B cell (primary cell): ENCODE measurements around the gene SMIM35. TPM values are rescaled to one million over a fixed set of nuclear protein-coding genes. Genes with fewer than 3 reads are reported as not detected.

Experiments used
- ATAC-seq: fragments of 200-7000 bp; cut with Tn5 transposase; one replicate; pipeline ENCODE4 v1.10.0; 2021; ENCODE audit warnings: low read depth, mild to moderate bottlenecking, moderate number of reproducible peaks, moderate library complexity
- CTCF ChIA-PET: fragments of 350-600 bp; sonication (Branson Sonifier 250); formaldehyde crosslinking; loops from one replicate; lab custom pipeline; 2021; ENCODE audit warnings: antibody characterized with exemption, inconsistent platforms; lab: Charles Lee
- POLR2A ChIA-PET: fragments of 350-600 bp; sonication (Branson Sonifier 250); formaldehyde crosslinking; loops from one replicate; lab custom pipeline; 2021; ENCODE audit warnings: antibody characterized with exemption; lab: Charles Lee
- DNase-seq: peaks from one replicate; pipeline ENCODE4 v3.0.0; 2013
- H2AFZ ChIP-seq: 2 replicates; pipeline ENCODE4 v1.6.1; 2012; ENCODE audit warnings: mild to moderate bottlenecking, low read depth, low read length; ENCODE audit not compliant: insufficient read depth, poor library complexity, severe bottlenecking
- H3K27ac ChIP-seq, 2 donors: 1 replicate in 1 of 2; 2 replicates in 1 of 2; pipeline ENCODE4 v1.5.1; 2012 to 2013; ENCODE audit warnings: low read length in 2 of 2, mild to moderate bottlenecking in 2 of 2, moderate library complexity in 1 of 2
- H3K27me3 ChIP-seq, 4 experiments: fragments of 200-600 bp in 1 of 4; sonication (generic) in 1 of 4; replicated peaks in 1 of 4; 1 replicate in 2 of 4; 2 replicates in 2 of 4; pipeline versions ENCODE4 v1.6.1 to v1.7.0; 2013 to 2016; ENCODE audit warnings: low read length in 3 of 4, mild to moderate bottlenecking in 2 of 4, mixed read lengths in 1 of 4, moderate library complexity in 1 of 4; ENCODE audit not compliant: insufficient read depth in 4 of 4, control insufficient read depth in 3 of 4; ENCODE audit errors: control extremely low read depth in 1 of 4
- H3K36me3 ChIP-seq, 2 experiments: replicated peaks in 1 of 2; 1 replicate in 1 of 2; 2 replicates in 1 of 2; pipeline versions ENCODE4 v1.6.1 to v1.7.1; 2013; ENCODE audit warnings: low read length in 1 of 2; ENCODE audit not compliant: insufficient read depth in 2 of 2, control insufficient read depth in 1 of 2; ENCODE audit errors: control extremely low read depth in 1 of 2, extremely low read depth in 1 of 2
- H3K4me1 ChIP-seq, 2 donors: fragments of 200-600 bp in 1 of 2; sonication (generic) in 1 of 2; 1 replicate in 1 of 2; 2 replicates in 1 of 2; pipeline versions ENCODE4 v1.5.1 to v1.6.1; 2013 to 2017; ENCODE audit warnings: low read length in 2 of 2; ENCODE audit not compliant: control insufficient read depth in 2 of 2, insufficient read depth in 2 of 2
- H3K4me2 ChIP-seq: replicated peaks from 2 replicates; pipeline ENCODE3; 2012; ENCODE audit warnings: mild to moderate bottlenecking, low read depth, low read length; ENCODE audit not compliant: poor library complexity, severe bottlenecking
- H3K4me3 ChIP-seq, 5 experiments: fragments of 200-600 bp in 1 of 5; sonication (generic) in 1 of 5; 1 replicate in 3 of 5; 2 replicates in 2 of 5; pipeline versions ENCODE4 v1.5.1 to v1.7.0; 2011 to 2016; ENCODE audit warnings: low read length in 4 of 5, mild to moderate bottlenecking in 4 of 5, low read depth in 2 of 5, control low read depth in 1 of 5, moderate library complexity in 1 of 5; ENCODE audit not compliant: insufficient read depth in 1 of 5; ENCODE audit errors: control extremely low read depth in 1 of 5, extremely low read depth in 1 of 5
- H3K79me2 ChIP-seq: fragments of 200-600 bp; sonication (generic); one replicate; pipeline ENCODE4 v1.6.0; 2016; ENCODE audit warnings: low read length; ENCODE audit not compliant: control insufficient read depth, insufficient read depth
- H3K9ac ChIP-seq: fragments of 200-600 bp; sonication (generic); 2 replicates; pipeline ENCODE4 v1.6.1; 2017; ENCODE audit warnings: mild to moderate bottlenecking, low read length, moderate library complexity
- H3K9me3 ChIP-seq, 3 donors: one replicate each; pipeline versions ENCODE4 v1.6.1 to v1.7.1; 2013; ENCODE audit warnings: low read length in 2 of 3; ENCODE audit not compliant: control insufficient read depth in 2 of 3, insufficient read depth in 1 of 3; ENCODE audit errors: control extremely low read depth in 1 of 3
- H4K20me1 ChIP-seq: 2 replicates; pipeline ENCODE4 v1.6.0; 2012; ENCODE audit warnings: mild to moderate bottlenecking, low read length; ENCODE audit not compliant: insufficient read depth, control insufficient read depth, poor library complexity, severe bottlenecking
- H3K27ac Mint-ChIP-seq: one replicate; pipeline ENCODE4 v1.8.0; 2021; ENCODE audit warnings: mixed read lengths
- H3K27me3 Mint-ChIP-seq: one replicate; pipeline ENCODE4 v1.8.0; 2021; ENCODE audit warnings: mixed read lengths
- H3K4me1 Mint-ChIP-seq: one replicate; pipeline ENCODE4 v1.8.0; 2021; ENCODE audit warnings: mixed read lengths
- H3K4me3 Mint-ChIP-seq: one replicate; pipeline ENCODE4 v1.8.0; 2021; ENCODE audit warnings: mixed read lengths
- H3K9me3 Mint-ChIP-seq: one replicate; pipeline ENCODE4 v1.8.0; 2022; ENCODE audit warnings: mixed read lengths; ENCODE audit not compliant: insufficient read depth
- EZH2 ChIP-seq: IDR thresholded peaks from 2 replicates; pipeline ENCODE4 v1.6.1; 2012; ENCODE audit warnings: borderline replicate concordance, low read depth, mild to moderate bottlenecking, moderate library complexity, low read length; ENCODE audit not compliant: insufficient read depth, poor library complexity, severe bottlenecking
- WGBS: methylation state at CpG from one replicate; pipeline ENCODE4 v1.1.5; 2013; ENCODE audit warnings: missing lambda C conversion rate; ENCODE audit not compliant: insufficient coverage; 5-methylcytosine and 5-hydroxymethylcytosine counted together
- intact Hi-C: fragments of 100-400 bp; cut with micrococcal nuclease; formaldehyde crosslinking; loops from one replicate; pipeline ENCODE4 v1.10.0; 2022
- polyA plus RNA-seq: library from polyadenylated mRNA; depleted of rRNA; stranded (reverse); fragments of >200 nt; gene quantifications from 2 replicates; pipeline ENCODE4 v1.2.3, GENCODE V29; 2012
- total RNA-seq, 2 donors: library from RNA; stranded (reverse); fragments of 120-200 nt in 1 of 2; gene quantifications; 1 replicate in 1 of 2; 2 replicates in 1 of 2; pipeline versions ENCODE4 v1.2.3 to v1.2.4, GENCODE V29; 2013 to 2022
- TF ChIP-seq, protein P1 (sequence below): fragments of 200-600 bp; IDR thresholded peaks from one replicate; pipeline ENCODE4 v1.8.0; 2022; ENCODE audit warnings: antibody characterized with exemption, mild to moderate bottlenecking

Gene SMIM35
- total and polyA plus RNA-seq, 2 donors (not counting 1 experiment from before 2014, with no cell fraction given), result 1.3 to 4.5 TPM

GRCh38 chr11:118091690-118092089 is 4.9 kb upstream of the SMIM35 start:
- Histone ChIP-seq H3K4me3 (no peak overlapping the region), H4K20me1 (no peaks in the 10 kb centered on the region), H3K27me3 (no peaks in the 10 kb centered on the region), H3K27ac (no peak overlapping the region), H3K9ac (no peak overlapping the region), H3K79me2 (no peaks in the 10 kb centered on the region), H3K4me1 (peaks cover 11 to 15% of the 10 kb centered on the region in 2 donors), H3K36me3 (no peaks in the 10 kb centered on the region), H2AFZ (no peak overlapping the region), H3K9me3 (peaks cover 0 to 21% (median 16%) of the 10 kb centered on the region in 3 donors), H3K4me2 (no peak overlapping the region)
- peaks cover 9% of the 10 kb centered on the region for H3K27me3 Mint-ChIP-seq
- peaks cover 2% of the 10 kb centered on the region for H3K9me3 Mint-ChIP-seq
- CTCF ChIA-PET, result no interaction called here
- no peak overlapping the region for H3K27ac Mint-ChIP-seq
- peaks cover 14% of the 10 kb centered on the region for H3K4me1 Mint-ChIP-seq
- POLR2A ChIA-PET, result no interaction called here
- H3K4me3 Mint-ChIP-seq, result no peak overlapping the region
- no peak for DNase-seq
- ATAC-seq, result no peak
- intact Hi-C loops, result no loop called here
- no peak for TF ChIP-seq EZH2
- TF ChIP-seq, protein P1, sequence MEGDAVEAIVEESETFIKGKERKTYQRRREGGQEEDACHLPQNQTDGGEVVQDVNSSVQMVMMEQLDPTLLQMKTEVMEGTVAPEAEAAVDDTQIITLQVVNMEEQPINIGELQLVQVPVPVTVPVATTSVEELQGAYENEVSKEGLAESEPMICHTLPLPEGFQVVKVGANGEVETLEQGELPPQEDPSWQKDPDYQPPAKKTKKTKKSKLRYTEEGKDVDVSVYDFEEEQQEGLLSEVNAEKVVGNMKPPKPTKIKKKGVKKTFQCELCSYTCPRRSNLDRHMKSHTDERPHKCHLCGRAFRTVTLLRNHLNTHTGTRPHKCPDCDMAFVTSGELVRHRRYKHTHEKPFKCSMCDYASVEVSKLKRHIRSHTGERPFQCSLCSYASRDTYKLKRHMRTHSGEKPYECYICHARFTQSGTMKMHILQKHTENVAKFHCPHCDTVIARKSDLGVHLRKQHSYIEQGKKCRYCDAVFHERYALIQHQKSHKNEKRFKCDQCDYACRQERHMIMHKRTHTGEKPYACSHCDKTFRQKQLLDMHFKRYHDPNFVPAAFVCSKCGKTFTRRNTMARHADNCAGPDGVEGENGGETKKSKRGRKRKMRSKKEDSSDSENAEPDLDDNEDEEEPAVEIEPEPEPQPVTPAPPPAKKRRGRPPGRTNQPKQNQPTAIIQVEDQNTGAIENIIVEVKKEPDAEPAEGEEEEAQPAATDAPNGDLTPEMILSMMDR, result no peak
- WGBS, result 98% methylated on average over 4 of the region's 6 CpGs

DNA sequence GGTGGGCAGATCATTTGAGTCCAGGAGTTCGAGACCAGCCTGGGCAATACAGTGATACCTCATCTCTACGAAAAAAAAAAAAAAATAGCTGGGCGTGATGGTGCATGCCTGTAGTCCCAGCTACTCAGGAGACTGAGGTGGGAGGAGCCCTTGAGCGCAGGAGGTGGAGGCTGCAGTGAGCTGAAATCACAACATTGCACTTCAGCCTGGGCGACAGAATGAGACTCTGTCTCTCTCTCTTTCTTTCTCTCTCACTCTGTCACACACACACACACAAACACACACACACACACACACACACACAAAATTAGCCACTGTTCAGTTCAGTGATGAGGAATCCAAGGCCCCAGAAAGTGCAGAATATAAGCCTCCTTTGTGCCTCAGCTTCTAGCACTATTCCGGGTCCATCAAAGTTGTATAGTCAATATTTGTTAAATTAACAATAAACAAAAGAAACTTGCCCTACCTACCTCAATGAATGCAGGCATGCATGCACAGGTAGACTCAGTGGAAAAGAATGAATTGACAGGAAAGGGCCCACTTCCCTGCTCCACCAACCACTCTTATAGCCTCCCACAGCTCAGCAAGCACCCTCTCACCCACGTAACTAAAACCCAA is 3.9 kb upstream of the SMIM35 start:
- Histone ChIP-seq H3K9me3 (peaks cover 0 to 28% (median 18%) of the 10 kb centered on the region in 3 donors), H3K79me2 (no peaks in the 10 kb centered on the region), H3K36me3 (no peaks in the 10 kb centered on the region), H4K20me1 (no peaks in the 10 kb centered on the region), H2AFZ (no peak overlapping the region), H3K4me2 (no peak overlapping the region), H3K4me3 (no peak overlapping the region), H3K27ac (no peak overlapping the region), H3K4me1 (peaks cover 11 to 15% of the 10 kb centered on the region in 2 donors), H3K9ac (no peak overlapping the region), H3K27me3 (no peaks in the 10 kb centered on the region)
- ATAC-seq (no peak), DNase-seq (no peak)
- Mint-ChIP-seq H3K27me3 (no peaks in the 10 kb centered on the region), H3K4me1 (peaks cover 14% of the 10 kb centered on the region), H3K27ac (no peak overlapping the region), H3K4me3 (no peak overlapping the region), H3K9me3 (peaks cover 4% of the 10 kb centered on the region)
- ChIA-PET CTCF (interaction anchor here (0.6 to 1.3 kb wide), 2 partner anchors 10 to 22 kb away, joined by 3 read pairs; no protein-coding TSS in a partner anchor), POLR2A (no interaction called here)
- WGBS, result 95% methylated on average over 3 of the region's 7 CpGs
- intact Hi-C loops, result no loop called here
- TF ChIP-seq EZH2, result no peak
- TF ChIP-seq, protein P1, result no peak
